Renal cortical epithelial cell (primary cell): ENCODE data around the gene GRIA1. TPM values are rescaled to one million over a fixed set of nuclear protein-coding genes. Genes with fewer than 3 reads are reported as not detected.

ENCODE experiments used
- DNase-seq: peaks from one replicate; pipeline ENCODE4 v3.0.0-alpha.2; 2011; ENCODE audit warnings: low read depth
- total RNA-seq: library from RNA; depleted of rRNA; stranded (reverse); fragments of >200 nt; gene quantifications from 2 replicates; pipeline ENCODE4 v1.2.3, GENCODE V29; 2014

Gene GRIA1
- total RNA-seq, 1 donor from 2014 or later: not detected

GRCh38 chr5:153777681-153778581 lies 287.5 kb downstream of the GRIA1 start:
- no peak for DNase-seq

- no peak for DNase-seq
Observed at GRCh38 chr5:153779836-153780235, 289.4 kb downstream of the GRIA1 start.

GRCh38 chr5:153780876-153781705 lies 290.6 kb downstream of the GRIA1 start:
- no peak for DNase-seq

GRCh38 chr5:153782589-153783361 lies 292.3 kb downstream of the GRIA1 start:
- no peak for DNase-seq

GRCh38 chr5:153783362-153783658 lies 292.8 kb downstream of the GRIA1 start:
- no peak for DNase-seq

- no peak for DNase-seq
Observed at GRCh38 chr5:153784277-153784676, 293.8 kb downstream of the GRIA1 start.

GRCh38 chr5:153791339-153791738 lies 300.9 kb downstream of the GRIA1 start:
- no peak for DNase-seq

GRCh38 chr5:153792305-153792704 lies 301.8 kb downstream of the GRIA1 start:
- no peak for DNase-seq

- no peak for DNase-seq
Observed at GRCh38 chr5:153793699-153794098, 303.2 kb downstream of the GRIA1 start.

GRCh38 chr5:153794327-153794726 lies 303.9 kb downstream of the GRIA1 start:
- no peak for DNase-seq

GRCh38 chr5:153796527-153796926 lies 306.1 kb downstream of the GRIA1 start:
- DNase-seq: no peak

GRCh38 chr5:153797484-153797883 lies 307.0 kb downstream of the GRIA1 start:
- no peak for DNase-seq

GRCh38 chr5:153798830-153799229 lies 308.4 kb downstream of the GRIA1 start:
- no peak for DNase-seq

GRCh38 chr5:153799466-153799865 lies 309.0 kb downstream of the GRIA1 start:
- DNase-seq: no peak

GRCh38 chr5:153802050-153802821 lies 311.8 kb downstream of the GRIA1 start:
- no peak for DNase-seq

GRCh38 chr5:153807801-153808200 lies 317.3 kb downstream of the GRIA1 start:
- DNase-seq: no peak

GRCh38 chr5:153809166-153809565 lies 318.7 kb downstream of the GRIA1 start:
- DNase-seq: no peak

GRCh38 chr5:153813901-153814300 lies 323.4 kb downstream of the GRIA1 start:
- DNase-seq: peak; percentile 7

GRCh38 chr5:153816870-153817269 lies 326.4 kb downstream of the GRIA1 start:
- no peak for DNase-seq

- no peak for DNase-seq
Observed at GRCh38 chr5:153818626-153819025, 328.2 kb downstream of the GRIA1 start.

GRCh38 chr5:153823036-153823435 lies 332.6 kb downstream of the GRIA1 start:
- no peak for DNase-seq
